ENCODE measurements around the gene A4GALT.

GRCh38 chr22:42743501-42743991 lies 22.9 kb upstream of the A4GALT start:
- TF ChIP-seq CTCF (IDR thresholded peaks at IDR 0.05): no peak
- no peak for TF ChIP-seq POLR2A (IDR thresholded peaks at IDR 0.05)
